ENCODE results near the gene FAM110A.

DNA sequence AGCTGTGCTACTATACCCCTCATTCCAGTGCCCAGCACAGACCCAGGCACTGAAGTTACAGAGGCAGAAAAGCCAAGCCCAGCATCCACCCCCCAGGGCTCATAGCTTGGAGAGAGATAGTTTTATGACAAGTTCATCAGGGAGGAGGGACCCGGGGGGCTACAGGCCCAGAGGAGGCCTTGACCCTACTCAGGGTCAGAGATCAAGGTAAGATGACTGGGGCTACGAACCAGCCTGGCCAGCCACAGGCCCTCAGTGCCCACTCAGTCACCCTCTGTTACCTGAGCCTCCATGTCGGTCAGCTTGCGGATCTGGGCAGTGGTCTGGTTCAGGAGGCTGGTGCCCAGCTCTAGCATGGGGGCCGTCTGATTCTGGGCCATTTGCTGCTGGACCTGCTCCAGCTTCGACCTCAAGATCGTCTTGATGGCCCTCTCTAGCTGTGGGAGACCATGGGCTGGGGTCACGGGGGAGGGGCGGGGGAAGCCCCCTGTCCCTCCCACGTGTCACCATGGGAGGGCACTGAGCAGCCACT, 56.5 kb downstream of the FAM110A start:
- TF ChIP-seq, protein P1, sequence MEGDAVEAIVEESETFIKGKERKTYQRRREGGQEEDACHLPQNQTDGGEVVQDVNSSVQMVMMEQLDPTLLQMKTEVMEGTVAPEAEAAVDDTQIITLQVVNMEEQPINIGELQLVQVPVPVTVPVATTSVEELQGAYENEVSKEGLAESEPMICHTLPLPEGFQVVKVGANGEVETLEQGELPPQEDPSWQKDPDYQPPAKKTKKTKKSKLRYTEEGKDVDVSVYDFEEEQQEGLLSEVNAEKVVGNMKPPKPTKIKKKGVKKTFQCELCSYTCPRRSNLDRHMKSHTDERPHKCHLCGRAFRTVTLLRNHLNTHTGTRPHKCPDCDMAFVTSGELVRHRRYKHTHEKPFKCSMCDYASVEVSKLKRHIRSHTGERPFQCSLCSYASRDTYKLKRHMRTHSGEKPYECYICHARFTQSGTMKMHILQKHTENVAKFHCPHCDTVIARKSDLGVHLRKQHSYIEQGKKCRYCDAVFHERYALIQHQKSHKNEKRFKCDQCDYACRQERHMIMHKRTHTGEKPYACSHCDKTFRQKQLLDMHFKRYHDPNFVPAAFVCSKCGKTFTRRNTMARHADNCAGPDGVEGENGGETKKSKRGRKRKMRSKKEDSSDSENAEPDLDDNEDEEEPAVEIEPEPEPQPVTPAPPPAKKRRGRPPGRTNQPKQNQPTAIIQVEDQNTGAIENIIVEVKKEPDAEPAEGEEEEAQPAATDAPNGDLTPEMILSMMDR (conservative IDR thresholded peaks at IDR 0.05; ENCODE audit: low read length), result no peak
- TF ChIP-seq EZH2phosphoT487 (IDR thresholded peaks at IDR 0.05; ENCODE audit: borderline replicate concordance), result no peak
